ENCODE measurements around the gene LMF1.

GRCh38 chr16:842061-842476 is 128.7 kb downstream of the LMF1 start:
- no peak for TF ChIP-seq POLR2AphosphoS5 (IDR thresholded peaks at IDR 0.05; ENCODE audit: low read depth, low read length)
- no peak for TF ChIP-seq REST (IDR thresholded peaks at IDR 0.05; ENCODE audit: insufficient read depth in 1 of 2, low read depth in 2 of 2, low read length in 2 of 2)

Measured in PFSK-1 (cell line).